ENCODE results near the gene SLC26A2. TPM values are rescaled to one million over a fixed set of nuclear protein-coding genes. Genes with fewer than 3 reads are reported as not detected.

The SLC26A2 gene
- total and polyA plus RNA-seq, 2 of the 8 experiments (the other 6 are each of a cell fraction or from before 2014, with no cell fraction given) = 3.7 to 11.4 TPM

GRCh38 chr5:150016537-150016936 lies 56.0 kb downstream of the SLC26A2 start:
- Histone ChIP-seq H2AK5ac (ENCODE audit: low read depth, low read length) (no peak overlapping the region), H3K23me2 (ENCODE audit: low read depth, low read length) (no peaks in the 10 kb centered on the region), H3K4me1 (replicated peaks in 1 of 4; ENCODE audit: control insufficient read depth in 3 of 4, insufficient read depth in 4 of 4, low read length in 3 of 4) (no peaks in the 10 kb centered on the region), H3K9ac (replicated peaks in 1 of 4; ENCODE audit: extremely low read depth in 1 of 4, low read depth in 3 of 4, low read length in 3 of 4) (no peak overlapping the region), H3K4me2 (ENCODE audit: insufficient read depth in 1 of 2, low read depth in 2 of 2, low read length in 2 of 2) (no peak overlapping the region), H2BK120ac (replicated peaks; ENCODE audit: low read depth, low read length) (no peak overlapping the region), H3K79me2 (ENCODE audit: control insufficient read depth in 1 of 2, insufficient read depth in 2 of 2, low read length in 2 of 2) (no peaks in the 10 kb centered on the region), H3K27ac (ENCODE audit: low read depth, low read length) (no peak overlapping the region), H3K14ac (ENCODE audit: insufficient read length) (no peak overlapping the region), H2BK5ac (ENCODE audit: low read depth, low read length) (no peak overlapping the region), H4K5ac (ENCODE audit: insufficient read length, low read depth, low read length) (no peak overlapping the region), H2AFZ (ENCODE audit: low read length) (no peak overlapping the region), H3K23ac (ENCODE audit: insufficient read length) (no peak overlapping the region), H3K79me1 (ENCODE audit: low read depth, low read length) (no peaks in the 10 kb centered on the region), H3K27me3 (replicated peaks in 1 of 4; ENCODE audit: control insufficient read depth in 3 of 4, extremely low read depth in 1 of 4, insufficient read depth in 3 of 4, low read length in 3 of 4) (no peaks in the 10 kb centered on the region), H3K9me3 (ENCODE audit: insufficient read depth in 2 of 2, low read depth in 1 of 2, low read length in 1 of 2) (0 out of 4 replicates have a peak, but pooled peaks cover 0 to 2% of the 10 kb centered on the region in 2 experiments), H3K36me3 (ENCODE audit: control insufficient read depth in 2 of 4, insufficient read depth in 4 of 4, low read length in 3 of 4) (peaks cover 4 to 80% (median 45%) of the 10 kb centered on the region in 4 experiments; a peak in 7 of 8 replicates), H4K91ac (replicated peaks; ENCODE audit: insufficient read length, low read length) (no peak overlapping the region), H3K4ac (replicated peaks; ENCODE audit: insufficient read length, low read depth, low read length) (no peak overlapping the region), H4K20me1 (replicated peaks in 1 of 2; ENCODE audit: control insufficient read depth in 1 of 2, insufficient read depth in 2 of 2, low read length in 2 of 2) (peaks cover 1 to 2% of the 10 kb centered on the region in 2 experiments), H3K18ac (ENCODE audit: extremely low read depth, low read length) (no peak overlapping the region), H4K8ac (ENCODE audit: extremely low read depth, insufficient read depth, low read length) (no peak overlapping the region), H2BK15ac (ENCODE audit: low read length) (no peak overlapping the region), H2BK12ac (ENCODE audit: low read depth, low read length) (no peak overlapping the region), H2BK20ac (ENCODE audit: low read length) (no peak overlapping the region), H3K4me3 (ENCODE audit: extremely low read depth in 1 of 4, insufficient read depth in 2 of 4, low read depth in 3 of 4, low read length in 4 of 4) (no peak overlapping the region), H3K56ac (replicated peaks; ENCODE audit: insufficient read length, low read depth, low read length) (no peak overlapping the region)
- CTCF ChIA-PET (ENCODE audit: partially characterized antibody) = no interaction called here
- no peak for FAIRE-seq
- DNase-seq (ENCODE audit: low read depth in 1 of 2, low spot score in 2 of 2) = no peak
- POLR2A ChIA-PET (ENCODE audit: partially characterized antibody) = no interaction called here
- no peak for TF ChIP-seq KDM4A (IDR thresholded peaks at IDR 0.05; ENCODE audit: low read depth, low read length, severe bottlenecking)
- no peak for TF ChIP-seq SUZ12 (IDR thresholded peaks at IDR 0.05; ENCODE audit: low read length)
- TF ChIP-seq SP1 (IDR thresholded peaks at IDR 0.05; ENCODE audit: low read depth, low read length) = no peak
- no peak for TF ChIP-seq CBX8 (IDR thresholded peaks at IDR 0.05; ENCODE audit: borderline replicate concordance, low read depth, low read length)
- TF ChIP-seq KDM5A (IDR thresholded peaks at IDR 0.05; ENCODE audit: low read length) = no peak
- no peak for TF ChIP-seq NRF1 (IDR thresholded peaks at IDR 0.05; ENCODE audit: low read depth, low read length)
- TF ChIP-seq HDAC2 (IDR thresholded peaks at IDR 0.05; ENCODE audit: borderline replicate concordance in 1 of 2, low read depth in 2 of 2, low read length in 2 of 2) = no peak
- no peak for TF ChIP-seq RFX5 (IDR thresholded peaks at IDR 0.05; ENCODE audit: borderline replicate concordance, low read depth, low read length)
- TF ChIP-seq CHD2 (IDR thresholded peaks at IDR 0.05; ENCODE audit: low read length) = no peak
- TF ChIP-seq CHD1 (IDR thresholded peaks at IDR 0.05; ENCODE audit: low read depth, low read length) = no peak
- TF ChIP-seq POLR2A (IDR thresholded peaks at IDR 0.05; ENCODE audit: control extremely low read depth in 1 of 2, low read depth in 2 of 2, low read length in 2 of 2) = no peak
- no peak for TF ChIP-seq SIX5 (IDR thresholded peaks at IDR 0.05; ENCODE audit: low read depth, low read length)
- no peak for TF ChIP-seq CTCF (IDR thresholded peaks at IDR 0.05; ENCODE audit: control extremely low read depth in 1 of 3, insufficient read depth in 1 of 3, low read depth in 1 of 3, low read length in 3 of 3)
- TF ChIP-seq MAX (IDR thresholded peaks at IDR 0.05) = no peak
